Neural crest cell (in vitro differentiated cells): Measurements from ENCODE around the gene NCAPG. TPM values are rescaled to one million over a fixed set of nuclear protein-coding genes. Genes with fewer than 3 reads are reported as not detected.
"Not testable (repeated sequence)": the region's sequence is repeated elsewhere in the genome, so short reads cannot be mapped to it uniquely, and the experiment has no call there.

Source experiments
- DNase-seq: peaks from one replicate; pipeline ENCODE4 v3.0.0; 2021; ENCODE audit warnings: low read depth, mixed read lengths, low spot score
- H3K27ac Mint-ChIP-seq: one replicate; pipeline ENCODE4 v1.8.0; 2021; ENCODE audit warnings: mild to moderate bottlenecking, mixed read lengths; ENCODE audit not compliant: unreplicated experiment
- H3K27me3 Mint-ChIP-seq: 2 replicates; pipeline ENCODE4 v1.8.0; 2021; ENCODE audit warnings: low read depth, mild to moderate bottlenecking, mixed read lengths
- H3K36me3 Mint-ChIP-seq: 2 replicates; pipeline ENCODE4 v1.8.0; 2021; ENCODE audit warnings: low read depth, mild to moderate bottlenecking, mixed read lengths
- H3K4me1 Mint-ChIP-seq: 2 replicates; pipeline ENCODE4 v1.8.0; 2021; ENCODE audit warnings: mixed read lengths
- H3K4me3 Mint-ChIP-seq: one replicate; pipeline ENCODE4 v1.8.0; 2021; ENCODE audit warnings: mild to moderate bottlenecking, mixed read lengths
- H3K9me3 Mint-ChIP-seq: 2 replicates; pipeline ENCODE4 v1.8.0; 2021; ENCODE audit warnings: mixed read lengths
- CTCF ChIP-seq: fragments of 200-600 bp; sonication (generic); conservative IDR thresholded peaks from 2 replicates; pipeline ENCODE4 v1.5.0; 2021; ENCODE audit warnings: antibody characterized with exemption, mild to moderate bottlenecking
- total RNA-seq: library from RNA; stranded (reverse); gene quantifications from 2 replicates; pipeline ENCODE4 v1.2.1, GENCODE V29; 2021

The NCAPG gene
- total RNA-seq, 1 donor from 2014 or later: 79.6 TPM

GRCh38 chr4:17846266-17846665, 35.5 kb downstream of the NCAPG start:
- no peak for DNase-seq
- no peak overlapping the region for H3K4me3 Mint-ChIP-seq
- TF ChIP-seq CTCF: no peak
- H3K27ac Mint-ChIP-seq: no peak overlapping the region
- H3K36me3 Mint-ChIP-seq: peaks cover 53% of the 10 kb centered on the region
- peaks cover 2% of the 10 kb centered on the region for H3K27me3 Mint-ChIP-seq
- peaks cover 3% of the 10 kb centered on the region for H3K9me3 Mint-ChIP-seq
- no peaks in the 10 kb centered on the region for H3K4me1 Mint-ChIP-seq

- H3K4me1 Mint-ChIP-seq, H3K27me3 Mint-ChIP-seq, H3K9me3 Mint-ChIP-seq, H3K4me3 Mint-ChIP-seq, DNase-seq, H3K27ac Mint-ChIP-seq: not testable (repeated sequence)
- peaks cover 45% of the 10 kb centered on the region for H3K36me3 Mint-ChIP-seq
These were observed 39.5 kb downstream of the NCAPG start for GRCh38 chr4:17850295-17850694.

- no peak for DNase-seq
- H3K36me3 Mint-ChIP-seq: peaks cover 40% of the 10 kb centered on the region
- H3K4me3 Mint-ChIP-seq: no peak overlapping the region
- H3K27ac Mint-ChIP-seq: no peak overlapping the region
- TF ChIP-seq CTCF: no peak
- H3K9me3 Mint-ChIP-seq: peaks cover 3% of the 10 kb centered on the region
- H3K27me3 Mint-ChIP-seq: peaks cover 2% of the 10 kb centered on the region
- H3K4me1 Mint-ChIP-seq: no peaks in the 10 kb centered on the region
These were observed 41.2 kb downstream of the NCAPG start for GRCh38 chr4:17851959-17852358.

GRCh38 chr4:17854036-17854435, 43.3 kb downstream of the NCAPG start:
- peaks cover 30% of the 10 kb centered on the region for H3K36me3 Mint-ChIP-seq

GRCh38 chr4:17859793-17860406, 49.1 kb downstream of the NCAPG start:
- no peak for DNase-seq
- Mint-ChIP-seq H3K27ac (no peak overlapping the region), H3K36me3 (peaks cover 47% of the 10 kb centered on the region), H3K9me3 (peaks cover 27% of the 10 kb centered on the region), H3K27me3 (no peaks in the 10 kb centered on the region), H3K4me3 (no peak overlapping the region), H3K4me1 (no peaks in the 10 kb centered on the region)
- TF ChIP-seq CTCF: no peak

More at GRCh38 chr4:17854036-17854435, 43.3 kb downstream of the NCAPG start:
- no peaks in the 10 kb centered on the region for H3K4me1 Mint-ChIP-seq
- H3K4me3 Mint-ChIP-seq: no peak overlapping the region
- H3K27me3 Mint-ChIP-seq: no peaks in the 10 kb centered on the region
- H3K27ac Mint-ChIP-seq: no peak overlapping the region
- DNase-seq: no peak
- no peak for TF ChIP-seq CTCF
- H3K9me3 Mint-ChIP-seq: no peaks in the 10 kb centered on the region

GRCh38 chr4:17861906-17862305, 51.1 kb downstream of the NCAPG start:
- H3K4me3 Mint-ChIP-seq, DNase-seq, H3K27me3 Mint-ChIP-seq, H3K4me1 Mint-ChIP-seq, H3K27ac Mint-ChIP-seq: not testable (repeated sequence)
- Mint-ChIP-seq H3K36me3 (peaks cover 47% of the 10 kb centered on the region), H3K9me3 (peaks cover 27% of the 10 kb centered on the region)
